Measurements from ENCODE around the gene HNF4A. TPM values are rescaled to one million over a fixed set of nuclear protein-coding genes. Genes with fewer than 3 reads are reported as not detected.

HNF4A gene
- total and polyA plus RNA-seq, 7 donors: 0.03 to 0.13 (median 0.03) TPM; not detected in 4

- ATAC-seq (no peak), DNase-seq (no peak)
- Histone ChIP-seq H3K4me3 (no peak overlapping the region), H3K36me3 (ENCODE audit: insufficient read depth in 1 of 2, low read depth in 1 of 2) (no peaks in the 10 kb centered on the region), H3K27ac (no peak overlapping the region), H3K27me3 (ENCODE audit: insufficient read depth in 3 of 3, low read length in 2 of 3) (peaks cover 0 to 5% (median 4%) of the 10 kb centered on the region in 3 donors), H3K4me1 (no peaks in the 10 kb centered on the region), H3K9me3 (no peaks in the 10 kb centered on the region)
- TF ChIP-seq, protein P1, sequence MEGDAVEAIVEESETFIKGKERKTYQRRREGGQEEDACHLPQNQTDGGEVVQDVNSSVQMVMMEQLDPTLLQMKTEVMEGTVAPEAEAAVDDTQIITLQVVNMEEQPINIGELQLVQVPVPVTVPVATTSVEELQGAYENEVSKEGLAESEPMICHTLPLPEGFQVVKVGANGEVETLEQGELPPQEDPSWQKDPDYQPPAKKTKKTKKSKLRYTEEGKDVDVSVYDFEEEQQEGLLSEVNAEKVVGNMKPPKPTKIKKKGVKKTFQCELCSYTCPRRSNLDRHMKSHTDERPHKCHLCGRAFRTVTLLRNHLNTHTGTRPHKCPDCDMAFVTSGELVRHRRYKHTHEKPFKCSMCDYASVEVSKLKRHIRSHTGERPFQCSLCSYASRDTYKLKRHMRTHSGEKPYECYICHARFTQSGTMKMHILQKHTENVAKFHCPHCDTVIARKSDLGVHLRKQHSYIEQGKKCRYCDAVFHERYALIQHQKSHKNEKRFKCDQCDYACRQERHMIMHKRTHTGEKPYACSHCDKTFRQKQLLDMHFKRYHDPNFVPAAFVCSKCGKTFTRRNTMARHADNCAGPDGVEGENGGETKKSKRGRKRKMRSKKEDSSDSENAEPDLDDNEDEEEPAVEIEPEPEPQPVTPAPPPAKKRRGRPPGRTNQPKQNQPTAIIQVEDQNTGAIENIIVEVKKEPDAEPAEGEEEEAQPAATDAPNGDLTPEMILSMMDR (IDR thresholded peaks at IDR 0.05): no peak
- 41 to 49% (median 44%) methylated on average over 5 of the region's 5 CpGs for WGBS, 3 donors
- intact Hi-C loops (cut with DNase I): no loop called here
Observed at GRCh38 chr20:44423480-44423879, 68.0 kb downstream of the HNF4A start.

DNA sequence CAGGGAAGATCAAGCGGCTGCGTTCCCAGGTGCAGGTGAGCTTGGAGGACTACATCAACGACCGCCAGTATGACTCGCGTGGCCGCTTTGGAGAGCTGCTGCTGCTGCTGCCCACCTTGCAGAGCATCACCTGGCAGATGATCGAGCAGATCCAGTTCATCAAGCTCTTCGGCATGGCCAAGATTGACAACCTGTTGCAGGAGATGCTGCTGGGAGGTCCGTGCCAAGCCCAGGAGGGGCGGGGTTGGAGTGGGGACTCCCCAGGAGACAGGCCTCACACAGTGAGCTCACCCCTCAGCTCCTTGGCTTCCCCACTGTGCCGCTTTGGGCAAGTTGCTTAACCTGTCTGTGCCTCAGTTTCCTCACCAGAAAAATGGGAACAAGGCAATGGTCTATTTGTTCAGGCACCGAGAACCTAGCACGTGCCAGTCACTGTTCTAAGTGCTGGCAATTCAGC lies 68.6 kb downstream of the HNF4A start:
- peaks cover 0 to 5% (median 4%) of the 10 kb centered on the region in 3 donors for H3K27me3 ChIP-seq (ENCODE audit: insufficient read depth in 3 of 3, low read length in 2 of 3)
- WGBS, 3 donors: 82 to 83% (median 82%) methylated on average over 14 of the region's 14 CpGs
- H3K36me3 ChIP-seq (ENCODE audit: insufficient read depth in 1 of 2, low read depth in 1 of 2): no peaks in the 10 kb centered on the region
- no peaks in the 10 kb centered on the region for H3K4me1 ChIP-seq
- no peaks in the 10 kb centered on the region for H3K9me3 ChIP-seq
- no peak overlapping the region for H3K27ac ChIP-seq
- TF ChIP-seq, protein P1 (IDR thresholded peaks at IDR 0.05): no peak
- ATAC-seq (no peak), DNase-seq (no peak)
- no peak overlapping the region for H3K4me3 ChIP-seq
- intact Hi-C loops (cut with DNase I): no loop called here

DNA sequence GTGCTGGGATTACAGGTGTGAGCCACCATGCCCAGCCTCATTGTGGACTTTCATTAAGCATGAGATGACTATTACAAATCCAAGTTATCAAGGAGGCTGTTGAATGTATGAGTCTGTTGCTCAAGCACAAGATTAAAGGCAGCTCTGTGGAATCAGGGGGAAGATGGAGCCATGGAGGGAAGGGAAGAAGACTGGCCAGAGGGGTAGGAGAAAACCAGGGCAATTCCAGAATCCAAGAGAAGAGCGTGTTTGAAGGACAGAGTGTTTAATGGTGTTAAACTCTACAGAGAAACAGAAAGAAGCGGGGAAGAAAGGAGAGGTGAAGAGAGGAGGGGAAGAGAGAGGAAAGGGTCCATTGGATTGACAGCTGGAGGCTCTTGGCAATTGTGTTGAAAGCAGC lies 70.4 kb downstream of the HNF4A start:
- DNase-seq: no peak

DNA sequence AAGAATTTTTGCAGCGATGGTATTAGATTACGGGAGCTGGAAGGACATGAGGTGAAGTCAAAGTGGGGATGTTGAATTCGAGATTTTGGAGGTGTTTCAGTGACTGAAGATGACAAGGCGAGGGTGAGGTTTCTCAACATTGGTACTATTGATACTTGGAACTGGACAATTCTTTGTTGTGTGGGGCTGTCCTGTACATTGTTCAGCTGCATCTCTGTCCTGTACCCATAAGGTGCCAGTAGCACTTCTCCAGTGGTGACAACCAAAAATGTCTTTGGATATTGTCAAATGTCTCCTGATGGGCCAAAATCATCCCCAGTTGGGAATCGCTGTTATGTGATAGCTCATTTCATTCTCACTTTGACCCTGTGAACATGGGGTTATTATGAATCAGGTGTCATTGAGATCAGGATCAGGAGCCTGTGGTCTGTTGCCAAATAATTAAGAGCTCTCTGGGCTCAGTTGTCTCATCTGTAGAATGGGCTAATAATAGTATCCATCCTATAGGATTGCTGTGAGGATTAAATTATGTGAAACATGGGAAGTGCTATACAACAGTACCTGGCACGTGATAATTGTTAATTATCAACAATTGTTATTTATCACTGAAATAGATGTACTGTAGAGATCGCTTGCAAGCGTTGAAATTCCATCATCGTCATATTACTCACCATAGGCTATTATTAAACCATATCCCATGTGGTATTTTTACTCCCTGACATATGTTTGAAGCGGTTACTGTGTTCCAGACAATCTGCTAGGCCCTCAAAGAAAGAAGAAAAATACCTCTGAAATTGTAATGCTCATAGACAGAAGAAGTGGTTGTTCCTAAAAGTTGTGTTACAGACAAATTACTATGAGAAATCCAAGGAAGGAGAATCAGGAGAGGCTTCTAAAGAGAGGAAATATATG lies 71.6 kb downstream of the HNF4A start:
- peaks cover 0 to 17% (median 6%) of the 10 kb centered on the region in 3 donors for H3K27me3 ChIP-seq (ENCODE audit: insufficient read depth in 3 of 3, low read length in 2 of 3)
- DNase-seq: no peak
- no peak overlapping the region for H3K4me3 ChIP-seq
- TF ChIP-seq, protein P1 (IDR thresholded peaks at IDR 0.05): no peak
- no peaks in the 10 kb centered on the region for H3K9me3 ChIP-seq
- no peak for ATAC-seq
- no peaks in the 10 kb centered on the region for H3K36me3 ChIP-seq (ENCODE audit: insufficient read depth in 1 of 2, low read depth in 1 of 2)
- intact Hi-C loops (cut with DNase I): no loop called here
- H3K27ac ChIP-seq: no peak overlapping the region
- H3K4me1 ChIP-seq: no peaks in the 10 kb centered on the region
- 71 to 79% (median 78%) methylated on average over 10 of the region's 10 CpGs for WGBS, 3 donors

More for the DNA sequence above, 70.4 kb downstream of the HNF4A start:
- no peak for ATAC-seq
- Histone ChIP-seq H3K36me3 (ENCODE audit: insufficient read depth in 1 of 2, low read depth in 1 of 2) (no peaks in the 10 kb centered on the region), H3K9me3 (no peaks in the 10 kb centered on the region), H3K4me1 (no peaks in the 10 kb centered on the region), H3K27me3 (ENCODE audit: insufficient read depth in 3 of 3, low read length in 2 of 3) (peaks cover 0 to 5% (median 4%) of the 10 kb centered on the region in 3 donors), H3K27ac (no peak overlapping the region), H3K4me3 (no peak overlapping the region)
- intact Hi-C loops (cut with DNase I): no loop called here
- TF ChIP-seq, protein P1 (IDR thresholded peaks at IDR 0.05): no peak
- WGBS, 3 donors: 82 to 89% (median 86%) methylated on average over 2 of the region's 2 CpGs

Measured in psoas muscle (tissue), 8 donors.